Vagina (tissue), 2 donors: ENCODE measurements around the gene HOXA9.
A peak's percentile ranks its signal among the peaks of the same experiment; 100 is the strongest.

ENCODE experiments used
- CTCF ChIP-seq, 3 experiments: fragments of 450-650 bp in 2 of 3; fragments of 200-600 bp in 1 of 3; sonication (generic) in 1 of 3; IDR thresholded peaks; one replicate each; pipeline ENCODE4 v1.5.1; 2017 to 2019; ENCODE audit warnings: antibody characterized with exemption in 3 of 3, mild to moderate bottlenecking in 2 of 3, moderate library complexity in 2 of 3
- POLR2A ChIP-seq, 2 donors: fragments of 450-650 bp; IDR thresholded peaks; one replicate each; pipeline ENCODE4 v1.6.1; 2017; ENCODE audit warnings: antibody characterized with exemption in 2 of 2, mild to moderate bottlenecking in 2 of 2, moderate library complexity in 2 of 2

- TF ChIP-seq CTCF (IDR thresholded peaks at IDR 0.05), result peak; percentile 48 to 82 (median 74)
- no peak for TF ChIP-seq POLR2A (IDR thresholded peaks at IDR 0.05)
Observed at GRCh38 chr7:27196287-27196767, 31.0 kb upstream of the HOXA9 start.
